ENCODE results near the gene MAPK8.

The MAPK8 gene

GRCh38 chr10:48464871-48465736, 158.6 kb downstream of the MAPK8 start:
- FAIRE-seq = no peak

DNA sequence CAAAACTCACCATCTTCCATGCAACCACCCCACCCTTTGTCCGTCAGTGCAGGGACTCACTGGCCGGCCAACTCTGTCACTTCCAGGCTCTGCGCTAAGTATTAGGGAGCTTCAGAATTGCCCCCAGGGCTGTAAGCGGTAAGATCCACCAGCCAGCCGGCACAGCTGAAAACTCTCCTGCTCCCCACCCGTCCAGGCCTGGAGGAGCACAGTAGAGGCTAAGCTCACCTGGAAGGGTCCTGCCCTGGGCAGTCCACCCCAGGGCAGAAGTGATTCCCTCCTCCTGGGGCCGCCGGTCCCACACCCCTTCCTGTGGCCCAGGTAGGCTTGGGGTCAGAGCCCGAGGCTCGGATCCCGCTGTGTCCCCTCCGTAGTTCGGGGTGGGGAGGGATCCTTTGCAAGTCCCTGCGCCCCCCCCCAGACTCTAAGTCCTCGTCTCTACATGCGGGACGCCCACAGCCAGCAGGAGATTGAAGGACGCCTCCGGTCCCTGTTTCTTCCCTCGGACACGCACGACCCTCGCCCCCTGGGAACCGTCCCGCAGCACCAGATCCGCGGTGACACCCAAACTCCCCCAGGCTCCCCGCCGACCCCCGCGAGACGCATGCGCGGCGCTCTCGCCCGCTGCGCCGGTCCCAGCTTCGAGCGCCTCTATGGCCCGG, 159.5 kb downstream of the MAPK8 start:
- no peak for FAIRE-seq

DNA sequence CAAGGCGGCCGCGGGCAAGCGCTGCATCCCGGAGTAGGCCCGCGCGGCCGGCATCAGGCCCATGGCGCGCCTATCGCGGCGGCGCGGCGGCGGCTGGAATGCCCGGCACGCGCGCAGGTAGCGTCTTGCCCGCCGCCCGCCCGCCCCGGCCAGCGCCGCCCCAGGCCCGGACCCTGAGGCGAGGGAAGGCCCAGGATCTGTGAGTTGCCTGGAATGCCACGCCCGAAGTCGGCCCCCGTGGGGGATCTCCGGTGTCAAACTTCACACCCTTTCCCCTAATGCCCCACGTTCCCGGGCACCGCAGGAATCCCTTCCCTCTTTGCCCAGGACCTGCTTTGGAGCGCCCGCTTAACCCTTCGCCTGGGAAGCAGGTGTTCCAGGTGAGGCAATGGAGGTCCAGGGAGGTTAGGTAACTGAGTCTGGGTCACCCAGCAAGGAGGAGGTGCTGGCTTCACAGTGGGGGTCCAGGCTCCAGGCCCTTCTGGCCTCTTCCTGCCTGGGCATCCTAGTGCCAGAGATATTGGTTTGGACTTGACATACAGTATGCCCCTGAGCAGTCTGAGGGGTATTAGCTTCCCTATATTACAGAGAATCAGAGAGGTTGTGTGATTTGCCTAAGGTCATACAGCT, 160.2 kb downstream of the MAPK8 start:
- FAIRE-seq = no peak

GRCh38 chr10:48467669-48468068, 161.2 kb downstream of the MAPK8 start:
- FAIRE-seq = no peak

DNA sequence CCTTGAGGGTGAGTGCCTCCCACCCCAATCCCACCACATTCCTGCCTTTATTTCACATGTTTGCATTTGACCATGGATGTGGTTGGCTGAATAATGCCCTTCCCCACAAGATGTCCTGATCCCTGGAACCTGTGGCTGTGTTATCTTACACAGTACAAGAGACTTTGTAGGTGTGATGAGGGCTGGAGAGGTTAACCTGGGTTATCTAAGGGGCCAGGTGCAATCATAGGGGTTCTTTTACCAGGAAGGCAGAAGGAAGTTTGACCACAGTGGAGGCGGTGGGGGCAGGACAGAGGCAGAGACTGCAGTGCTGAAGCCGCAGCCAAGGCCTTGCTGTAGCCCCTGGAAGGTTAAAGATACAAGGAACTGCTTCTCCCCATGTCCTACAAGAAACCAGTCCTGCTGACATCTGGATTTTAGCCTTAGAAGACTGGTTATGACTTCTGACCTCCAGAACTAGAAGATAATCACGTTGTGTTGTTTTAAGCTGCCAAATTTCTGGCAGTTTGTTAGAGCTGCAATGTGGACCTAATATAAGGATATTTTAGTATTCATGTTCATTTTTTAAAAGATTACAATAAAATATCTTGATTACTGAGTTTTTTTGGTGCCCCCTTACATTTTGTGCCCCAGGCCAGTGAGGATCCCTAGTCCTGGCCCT, 161.8 kb downstream of the MAPK8 start:
- no peak for FAIRE-seq

DNA sequence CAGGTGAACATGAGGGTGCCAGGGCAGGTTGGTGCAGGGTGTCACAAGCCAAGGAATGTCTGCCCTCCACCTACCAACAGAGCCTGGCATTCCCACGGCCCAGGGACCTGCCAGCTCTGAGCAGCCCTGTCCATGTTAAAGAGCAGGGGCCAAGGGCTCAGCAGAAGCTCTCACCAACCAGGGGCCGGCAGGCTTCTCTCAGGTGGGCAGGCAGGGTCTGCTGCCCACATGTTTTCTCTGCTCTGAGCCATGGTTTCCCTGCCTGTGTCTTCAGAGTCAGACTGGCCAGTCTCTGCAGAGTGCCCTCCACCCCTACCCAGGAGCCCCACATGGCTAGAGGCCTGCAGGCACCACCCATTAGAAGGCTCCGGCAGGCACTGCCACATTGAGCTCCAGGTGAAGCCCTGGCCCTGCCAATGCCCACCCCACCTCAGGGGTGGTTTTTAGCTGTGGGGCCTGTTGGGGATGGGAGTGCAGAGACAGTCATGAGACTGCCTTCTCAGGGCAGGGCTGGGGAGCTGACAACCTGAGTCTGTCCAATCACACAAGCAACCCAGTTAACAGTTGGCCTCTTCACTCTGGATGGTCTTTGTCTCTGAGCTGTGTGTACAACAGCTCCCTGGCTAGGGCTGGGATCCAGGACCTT, 162.5 kb downstream of the MAPK8 start:
- FAIRE-seq = no peak

GRCh38 chr10:48469516-48470020, 163.1 kb downstream of the MAPK8 start:
- FAIRE-seq = no peak

- FAIRE-seq = no peak
These were observed 163.8 kb downstream of the MAPK8 start for GRCh38 chr10:48470115-48470892.

DNA sequence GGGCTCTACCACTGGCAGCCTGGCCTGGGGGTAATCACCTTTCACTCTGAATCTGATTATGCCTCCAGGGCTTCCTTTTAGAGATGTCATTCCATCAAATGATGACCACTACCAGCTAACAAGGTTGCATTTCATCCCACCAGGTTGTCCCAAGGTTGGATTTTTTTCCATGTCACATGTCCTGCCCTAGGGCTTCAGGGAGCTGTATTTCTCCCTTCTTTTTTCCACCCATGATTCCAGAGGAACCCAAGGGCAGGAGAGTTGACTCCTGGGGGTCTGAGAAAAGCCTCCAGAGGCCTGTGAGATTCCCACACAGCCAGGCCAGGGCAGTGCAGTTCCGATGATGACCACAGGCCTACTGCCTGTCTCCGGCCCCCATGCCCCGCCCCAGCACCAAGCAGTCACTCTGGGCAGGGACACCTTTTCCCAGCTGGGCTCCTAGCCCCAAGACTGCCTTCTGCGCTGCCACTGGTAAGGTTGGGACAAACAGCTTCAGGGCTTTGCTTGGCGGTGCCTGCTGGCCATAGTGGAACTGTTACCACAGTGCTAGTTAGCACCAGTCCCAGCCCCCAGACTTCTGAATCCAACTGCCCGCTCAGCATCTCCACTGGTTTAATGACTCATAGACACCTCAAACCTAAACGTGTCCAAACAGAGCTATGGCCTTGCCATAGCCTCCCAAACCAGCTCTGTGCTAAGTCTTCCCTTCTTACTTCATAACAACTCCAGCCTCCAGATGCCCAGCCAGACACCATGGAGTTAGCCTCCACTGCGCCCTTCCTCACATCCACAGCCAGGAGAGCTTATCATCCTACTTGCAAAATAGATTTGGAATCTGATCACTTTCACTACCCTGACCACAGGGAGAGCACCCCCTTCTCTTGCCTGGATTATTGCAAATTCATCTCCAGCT, 164.7 kb downstream of the MAPK8 start:
- FAIRE-seq = no peak

GRCh38 chr10:48472501-48473069, 166.1 kb downstream of the MAPK8 start:
- no peak for FAIRE-seq

DNA sequence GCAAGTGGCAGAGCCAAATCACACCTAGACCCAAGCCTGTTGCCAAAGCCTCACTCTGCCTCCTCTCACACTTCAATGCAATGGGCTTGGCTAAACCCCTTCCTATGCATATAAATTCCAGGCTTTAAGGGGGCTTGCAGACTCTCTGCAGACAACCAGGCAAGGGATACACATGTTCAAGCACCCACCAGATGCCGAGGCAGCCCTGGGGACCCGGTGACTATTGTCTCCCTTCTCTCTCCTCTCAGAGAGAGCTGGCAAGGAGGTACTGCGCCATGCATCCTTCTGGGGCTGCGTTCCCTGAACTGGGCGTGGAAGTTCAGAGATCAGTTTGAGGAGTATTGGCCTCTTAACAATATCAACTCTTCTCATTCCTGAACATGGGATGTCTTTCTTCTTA, 167.2 kb downstream of the MAPK8 start:
- no peak for FAIRE-seq

DNA sequence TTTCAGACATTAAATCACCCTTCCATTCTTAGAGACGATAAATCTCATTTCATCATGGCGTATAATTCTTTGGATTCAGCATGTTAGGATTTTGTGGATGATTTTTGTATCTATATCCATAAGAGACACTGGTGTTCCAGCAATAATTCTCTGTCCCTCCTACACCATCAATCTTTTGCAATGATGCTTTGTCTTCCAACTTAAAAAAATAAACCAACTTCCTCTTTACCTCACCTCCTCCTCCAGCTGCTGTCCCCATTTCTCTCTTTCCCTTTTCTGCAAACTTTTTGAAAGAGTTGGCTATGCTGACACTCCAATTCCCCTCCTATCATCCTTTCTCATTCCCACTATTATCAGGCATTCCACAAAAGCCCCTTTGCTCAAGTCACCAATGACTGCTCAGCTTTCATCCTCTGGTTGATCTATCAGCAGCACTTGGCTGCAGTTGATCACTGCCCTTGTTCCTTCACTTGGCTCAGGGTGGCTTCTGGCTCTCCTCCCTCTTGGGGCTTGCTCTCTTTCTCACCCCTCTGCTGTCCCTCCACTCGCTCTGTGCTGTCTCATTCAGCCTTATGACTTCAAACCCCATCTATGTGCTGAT, 168.4 kb downstream of the MAPK8 start:
- FAIRE-seq = no peak

GRCh38 chr10:48475943-48476278, 169.4 kb downstream of the MAPK8 start:
- FAIRE-seq = no peak

GRCh38 chr10:48476279-48476982, 170.0 kb downstream of the MAPK8 start:
- FAIRE-seq = no peak

DNA sequence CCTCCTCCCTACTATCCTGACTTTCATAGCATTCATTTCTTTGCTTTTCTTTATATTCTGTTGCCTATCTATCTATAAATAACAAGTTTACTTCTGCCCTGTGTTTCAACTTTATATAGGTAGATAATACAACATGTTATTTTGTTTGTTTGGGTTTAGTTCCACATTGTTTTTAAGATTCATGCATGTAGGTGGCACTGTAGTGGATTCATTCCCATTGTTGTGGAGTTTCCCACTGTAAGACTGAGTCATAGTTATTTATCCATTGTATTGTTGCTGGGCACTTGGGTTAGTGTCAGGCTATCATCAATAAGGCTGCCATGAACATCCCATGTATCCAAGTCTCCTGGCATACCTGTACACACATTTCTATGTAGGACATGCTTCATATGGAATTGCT, 170.7 kb downstream of the MAPK8 start:
- FAIRE-seq = no peak

- no peak for FAIRE-seq
These were observed 171.1 kb downstream of the MAPK8 start for GRCh38 chr10:48477616-48478015.

GRCh38 chr10:48478469-48478868, 172.0 kb downstream of the MAPK8 start:
- no peak for FAIRE-seq

DNA sequence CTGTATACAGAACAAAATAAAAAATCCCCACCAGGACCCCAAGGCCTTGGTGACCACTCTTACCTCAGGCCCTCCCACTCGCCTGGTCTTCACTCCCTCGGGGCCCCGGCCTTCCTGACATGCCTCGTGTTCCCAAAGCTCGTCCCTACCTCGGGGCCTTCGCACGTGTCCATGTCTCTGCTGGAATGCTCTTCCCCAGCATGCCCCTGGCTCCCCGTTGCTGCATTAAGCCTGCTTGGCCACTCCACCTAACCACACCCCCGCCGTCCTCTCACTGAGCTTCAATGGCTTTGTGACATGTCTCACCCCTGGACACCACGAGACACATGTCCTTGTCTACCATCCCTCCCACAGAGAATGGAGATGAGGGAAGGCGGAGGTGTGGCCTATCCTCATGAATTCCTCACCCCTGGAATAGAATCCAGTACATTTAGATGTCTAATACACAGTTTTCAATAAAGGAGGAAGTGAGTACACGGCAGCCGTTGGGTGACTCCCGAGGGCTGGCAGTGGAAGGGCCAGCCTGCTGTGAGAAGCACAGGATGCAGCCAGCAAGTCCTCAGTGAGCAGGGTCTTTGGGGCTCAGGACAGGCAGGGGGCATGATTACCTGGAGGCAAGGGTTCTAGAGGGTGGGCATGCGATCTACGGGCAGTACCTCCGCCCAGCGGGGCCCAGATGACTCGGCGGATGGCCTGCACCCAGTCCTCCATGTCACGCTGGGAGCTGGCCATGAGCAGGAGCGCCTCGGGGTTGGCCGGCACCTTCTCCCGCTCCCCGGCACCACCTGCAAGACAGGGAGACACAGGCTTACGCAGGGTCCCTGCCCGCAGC, 172.7 kb downstream of the MAPK8 start:
- FAIRE-seq = no peak
